ENCODE results near the gene CKB.

CKB gene

GRCh38 chr14:103549361-103550311, 27.0 kb upstream of the CKB start:
- DNase-seq (ENCODE audit: low read depth) = no peak

- no peak for DNase-seq (ENCODE audit: low read depth)
Observed at GRCh38 chr14:103548463-103549351, 26.1 kb upstream of the CKB start.

GRCh38 chr14:103547941-103548462, 25.4 kb upstream of the CKB start:
- no peak for DNase-seq (ENCODE audit: low read depth)

- DNase-seq (ENCODE audit: low read depth) = no peak
Observed at GRCh38 chr14:103547455-103547940, 24.9 kb upstream of the CKB start.

GRCh38 chr14:103546652-103547454, 24.2 kb upstream of the CKB start:
- no peak for DNase-seq (ENCODE audit: low read depth)

- no peak for DNase-seq (ENCODE audit: low read depth)
Observed at GRCh38 chr14:103545915-103546651, 23.5 kb upstream of the CKB start.

GRCh38 chr14:103545219-103545914, 22.7 kb upstream of the CKB start:
- no peak for DNase-seq (ENCODE audit: low read depth)

- no peak for DNase-seq (ENCODE audit: low read depth)
Observed at GRCh38 chr14:103544388-103545218, 22.0 kb upstream of the CKB start.

GRCh38 chr14:103543721-103544387, 21.2 kb upstream of the CKB start:
- DNase-seq (ENCODE audit: low read depth) = no peak

- no peak for DNase-seq (ENCODE audit: low read depth)
Observed at GRCh38 chr14:103543140-103543539, 20.5 kb upstream of the CKB start.

GRCh38 chr14:103542605-103543088, 20.0 kb upstream of the CKB start:
- DNase-seq (ENCODE audit: low read depth) = no peak

- no peak for DNase-seq (ENCODE audit: low read depth)
Observed at GRCh38 chr14:103541709-103542604, 19.3 kb upstream of the CKB start.

GRCh38 chr14:103540821-103541708, 18.4 kb upstream of the CKB start:
- no peak for DNase-seq (ENCODE audit: low read depth)

- DNase-seq (ENCODE audit: low read depth) = no peak
Observed at GRCh38 chr14:103539056-103539825, 16.6 kb upstream of the CKB start.

GRCh38 chr14:103538291-103539055, 15.8 kb upstream of the CKB start:
- DNase-seq (ENCODE audit: low read depth) = no peak
